HEK293T (cell line): ENCODE data around the gene MAPK8IP3.

Experiments
- ARNT ChIP-seq: fragments of 450-650 bp; IDR thresholded peaks from 2 replicates; pipeline ENCODE4 v1.6.1; 2017; ENCODE audit warnings: mild to moderate bottlenecking
- CTBP1 ChIP-seq: fragments of 450-650 bp; IDR thresholded peaks from 2 replicates; pipeline ENCODE4 v1.6.1; 2016; ENCODE audit warnings: borderline replicate concordance
- FOXA1 ChIP-seq: fragments of 450-650 bp; IDR thresholded peaks from 2 replicates; pipeline ENCODE4 v1.6.1; 2016; ENCODE audit warnings: mild to moderate bottlenecking
- FOXM1 ChIP-seq: fragments of 450-650 bp; IDR thresholded peaks from 2 replicates; pipeline ENCODE4 v1.6.1; 2017; ENCODE audit warnings: mild to moderate bottlenecking, borderline replicate concordance
- HDGF ChIP-seq: fragments of 450-650 bp; IDR thresholded peaks from 2 replicates; pipeline ENCODE4 v1.6.1; 2017; ENCODE audit warnings: antibody characterized with exemption, borderline replicate concordance
- LEF1 ChIP-seq: fragments of 450-650 bp; IDR thresholded peaks from 2 replicates; pipeline ENCODE4 v1.6.1; 2017; ENCODE audit warnings: mild to moderate bottlenecking, borderline replicate concordance
- NFRKB ChIP-seq: fragments of 450-650 bp; IDR thresholded peaks from 2 replicates; pipeline ENCODE4 v1.6.1; 2016; ENCODE audit warnings: mild to moderate bottlenecking, moderate library complexity
- PKNOX1 ChIP-seq: fragments of 450-650 bp; IDR thresholded peaks from 2 replicates; pipeline ENCODE4 v1.6.1; 2016
- SP1 ChIP-seq: fragments of 450-650 bp; IDR thresholded peaks from 2 replicates; pipeline ENCODE4 v1.6.1; 2017
- SUZ12 ChIP-seq: fragments of 450-650 bp; IDR thresholded peaks from 2 replicates; pipeline ENCODE4 v1.6.1; 2016; ENCODE audit warnings: mild to moderate bottlenecking
- TARDBP ChIP-seq: fragments of 450-650 bp; IDR thresholded peaks from 2 replicates; pipeline ENCODE4 v1.6.1; 2016
- ZNF384 ChIP-seq: fragments of 450-650 bp; IDR thresholded peaks from 2 replicates; pipeline ENCODE4 v1.6.1; 2016

GRCh38 chr16:1781254-1781653 lies 75.3 kb downstream of the MAPK8IP3 start:
- TF ChIP-seq FOXA1 (no peak), SUZ12 (no peak), LEF1 (no peak), SP1 (no peak), HDGF (no peak), ZNF384 (no peak), FOXM1 (no peak), NFRKB (no peak), CTBP1 (no peak), PKNOX1 (no peak), TARDBP (no peak), ARNT (no peak)
